HG03064 (cell line): ENCODE measurements around the gene MIX23.
A peak's percentile ranks its signal among the peaks of the same experiment; 100 is the strongest.

Experiments used
- ATAC-seq: cut with Tn5 transposase; IDR thresholded peaks from one replicate; pipeline ENCODE4 v1.9.1; 2021; ENCODE audit warnings: low read depth; ENCODE audit not compliant: unreplicated experiment

The MIX23 gene

DNA sequence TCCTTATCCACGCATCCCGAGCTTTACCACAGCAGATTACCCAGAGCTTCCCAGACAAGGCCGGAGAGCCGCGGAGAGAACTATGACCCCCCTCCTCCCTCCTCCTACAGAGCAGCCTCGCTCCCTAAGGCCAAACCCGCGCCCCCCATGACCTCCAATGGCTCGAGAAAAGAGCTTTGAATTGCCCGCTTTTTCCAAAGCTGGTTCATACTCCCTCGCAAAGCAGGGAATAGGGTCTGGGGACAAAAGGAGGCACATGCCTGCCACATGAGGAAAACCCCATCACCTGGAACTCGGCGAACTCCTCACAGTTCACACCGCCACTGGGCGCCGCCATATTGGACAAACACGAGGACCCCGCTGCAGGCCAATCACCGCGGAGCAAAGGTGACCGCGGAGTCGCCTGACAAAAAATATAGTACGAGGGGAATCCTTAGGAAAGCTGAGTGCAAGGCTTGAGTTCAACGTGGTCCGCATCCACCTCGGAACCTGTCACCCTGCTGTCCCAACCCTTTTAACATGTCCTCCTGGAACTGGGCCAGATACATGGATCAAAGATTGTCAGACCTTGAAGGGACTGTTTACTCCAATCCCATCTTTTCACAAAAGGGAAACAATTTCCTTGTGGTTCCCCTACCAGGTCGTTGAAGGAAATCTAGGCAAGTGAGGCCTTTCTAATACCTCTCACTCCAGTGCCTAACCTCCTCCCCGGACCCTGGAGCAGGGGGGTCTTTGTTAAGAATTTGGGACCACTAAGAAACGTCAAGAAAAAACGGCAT lies at the start of gene MIX23:
Gene MIX23, minus strand, starts transcription at position 344 of the 779 bp plus-strand sequence. Its CDS starts 7 bp downstream, at position 337.
- peak; percentile 34 for ATAC-seq

DNA sequence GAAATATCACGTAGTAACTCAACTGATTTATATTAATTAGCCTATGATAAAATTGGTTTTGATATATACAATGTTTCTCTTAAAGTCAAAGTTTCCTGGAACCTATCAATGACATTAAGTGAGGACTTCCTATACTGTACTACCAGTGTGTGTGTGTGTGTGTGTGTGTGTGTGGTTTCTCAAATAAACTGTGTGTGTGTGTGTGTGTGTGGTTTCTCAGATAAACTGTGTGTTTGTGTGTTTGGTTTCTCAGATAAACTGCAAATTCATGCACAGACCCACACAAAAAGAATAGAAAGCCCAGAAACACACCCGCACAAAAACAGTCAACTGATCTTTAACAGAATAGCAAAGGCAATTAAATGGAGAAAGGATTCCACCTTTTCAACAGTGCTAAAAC lies 47.3 kb upstream of the MIX23 start:
- no peak for ATAC-seq

DNA sequence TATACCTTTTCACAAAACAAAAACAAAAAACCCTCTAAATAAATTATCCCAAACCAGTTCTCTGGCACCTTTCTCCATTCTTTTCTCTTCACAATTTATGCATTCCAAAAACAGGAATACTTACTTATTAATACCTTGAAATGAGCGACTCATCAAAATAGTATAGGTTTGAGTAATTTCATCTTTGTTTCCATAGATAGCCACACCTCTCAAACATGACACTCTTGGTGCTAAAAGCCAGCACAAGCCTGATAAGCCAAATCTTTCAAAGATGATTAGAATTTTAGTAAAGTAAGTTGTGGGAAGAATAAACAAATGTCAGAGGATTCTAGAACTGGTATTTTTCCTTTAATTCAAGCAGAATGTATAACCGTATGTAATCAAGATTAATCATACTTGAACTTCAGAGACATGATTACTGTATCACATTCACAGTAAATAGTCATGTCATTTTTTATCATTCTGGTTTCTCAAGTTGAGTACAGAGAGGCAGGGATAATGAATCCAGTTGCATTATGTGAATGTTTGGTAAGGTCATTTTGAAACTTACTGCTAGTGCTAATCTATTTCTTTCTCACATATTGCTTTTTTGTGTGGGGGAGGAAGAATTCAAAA lies 44.9 kb upstream of the MIX23 start:
- ATAC-seq, result no peak

DNA sequence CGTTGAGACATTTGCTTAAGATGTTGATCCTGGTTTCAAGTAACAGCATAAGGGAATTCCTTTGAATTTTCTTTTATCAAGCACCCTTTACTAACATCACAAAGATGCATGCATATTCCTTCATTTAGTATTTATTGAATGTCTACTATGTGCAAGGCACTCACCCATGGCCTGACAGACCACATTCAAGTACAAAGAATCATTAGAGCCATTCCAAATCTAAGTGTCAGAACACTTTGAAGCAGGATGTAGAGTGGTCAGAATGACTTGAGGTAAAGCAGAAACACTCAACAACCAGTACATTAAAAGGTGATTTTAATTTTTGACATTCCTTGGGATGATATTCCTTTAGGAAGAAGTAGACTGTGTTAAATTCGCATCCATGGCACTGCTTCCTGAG lies 38.8 kb upstream of the MIX23 start:
- no peak for ATAC-seq

DNA sequence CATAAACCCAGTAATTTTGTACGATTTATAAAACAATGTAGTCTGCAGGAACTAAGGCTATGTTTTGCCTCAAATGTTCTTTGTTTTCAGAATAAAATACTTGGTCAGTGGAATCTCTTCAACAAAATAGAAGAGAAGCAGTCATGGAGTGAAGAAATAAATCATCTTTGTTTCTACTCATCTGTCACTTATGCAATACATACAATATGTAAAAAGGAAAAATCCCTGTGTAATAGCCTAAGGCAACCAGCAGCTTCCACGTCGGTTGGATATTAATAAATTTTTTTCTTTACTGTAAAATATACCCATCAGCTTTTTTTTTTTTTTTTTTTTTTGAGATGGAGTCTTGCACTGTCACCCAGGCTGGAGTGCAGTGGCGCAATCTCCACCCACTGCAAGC lies 38.1 kb upstream of the MIX23 start:
- ATAC-seq, result no peak

DNA sequence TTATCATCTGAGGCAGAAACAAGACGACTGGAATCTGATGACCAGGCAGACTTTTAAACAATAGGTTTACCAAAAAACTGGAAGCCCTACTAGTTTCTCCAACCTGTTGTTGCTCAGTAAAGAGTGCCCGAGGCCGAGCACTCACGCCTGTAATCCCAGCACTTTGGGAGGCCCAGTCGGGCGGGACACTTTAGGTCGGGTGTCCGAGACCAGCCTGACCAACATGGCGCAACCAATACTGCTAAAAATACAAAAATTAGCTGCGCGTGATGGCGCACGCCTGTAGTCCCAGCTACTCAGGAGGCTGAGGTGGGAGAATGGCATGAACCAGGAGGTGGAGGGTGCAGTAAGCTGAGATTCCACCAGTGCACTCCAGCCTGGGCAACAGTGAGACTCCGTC lies 33.9 kb upstream of the MIX23 start:
- ATAC-seq, result no peak

DNA sequence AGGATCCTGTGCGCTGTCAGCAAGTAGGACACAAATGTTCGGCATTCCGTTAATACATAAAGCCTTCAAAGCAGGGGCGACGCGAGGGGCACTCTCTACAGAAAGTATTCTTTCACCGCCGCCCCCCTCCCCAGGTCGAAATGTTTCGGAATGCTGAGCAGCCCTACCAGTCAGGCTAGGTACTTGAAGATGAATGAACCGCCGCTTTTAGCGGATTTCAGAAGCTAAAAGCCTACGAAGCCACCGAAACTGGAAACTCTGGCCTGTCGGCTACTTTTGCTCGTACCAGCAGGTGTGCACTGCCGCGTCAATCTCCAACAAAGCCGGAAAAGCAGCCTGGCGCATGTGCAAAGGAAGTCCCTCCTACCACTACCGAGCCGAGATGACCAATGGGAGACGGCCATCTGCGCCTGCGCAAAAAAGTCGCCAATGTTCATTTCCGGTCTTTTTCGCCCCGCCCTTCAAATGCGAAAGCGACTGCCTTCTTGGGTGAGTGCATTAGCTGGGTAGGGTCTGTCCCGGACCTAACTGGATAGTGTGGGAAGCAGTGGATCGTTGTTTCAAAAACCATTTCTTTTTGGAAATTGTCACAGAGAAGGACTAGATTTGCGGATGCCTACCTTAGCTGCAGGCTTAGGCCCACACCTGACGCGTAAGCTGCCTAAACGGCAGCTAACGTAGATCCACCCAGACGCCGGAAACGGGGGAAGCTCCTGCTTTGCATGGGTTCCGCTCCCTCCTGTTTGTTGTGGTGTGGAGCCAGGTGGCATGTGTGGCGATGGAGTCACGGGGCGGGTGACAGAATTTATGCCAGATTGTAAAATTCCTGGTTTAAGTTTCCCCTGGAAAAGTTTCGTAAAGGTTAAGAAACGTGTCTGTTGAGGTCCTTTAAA lies 33.0 kb upstream of the MIX23 start, which contains the start of gene WDR5B:
Gene WDR5B, minus strand, starts transcription at position 301 of the 893 bp plus-strand sequence. CDS start 534 bp downstream, outside the sequence.
- peak; percentile 85 for ATAC-seq

DNA sequence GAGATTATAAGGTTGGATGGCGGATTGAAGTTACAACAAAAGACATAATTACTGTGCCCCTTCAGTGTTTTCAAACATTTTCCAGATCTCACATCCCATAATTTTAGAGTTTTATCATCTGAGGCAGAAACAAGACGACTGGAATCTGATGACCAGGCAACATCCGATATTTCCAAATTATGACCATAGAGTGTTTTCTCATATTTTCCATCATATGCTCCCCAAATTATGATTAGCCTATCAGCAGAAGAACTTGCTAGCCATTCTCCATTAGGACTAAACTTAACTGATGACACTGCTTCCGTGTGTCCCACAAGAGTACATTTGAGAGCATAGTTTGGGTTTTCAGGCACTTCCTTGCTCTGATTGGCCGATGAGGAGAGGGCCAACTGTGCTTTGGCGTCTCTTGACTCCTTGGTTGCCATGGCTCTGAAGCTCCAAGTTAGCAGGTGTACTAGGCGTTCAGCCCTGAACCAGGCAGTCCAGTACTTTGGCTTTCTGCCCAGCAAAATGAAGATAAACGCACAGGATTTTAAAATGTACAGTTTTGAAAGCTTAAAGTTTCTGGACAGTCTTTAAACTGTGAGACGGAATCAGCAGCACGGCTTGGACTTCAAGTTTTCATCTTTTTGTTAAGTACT lies 32.2 kb upstream of the MIX23 start:
- peak; percentile 40 for ATAC-seq

DNA sequence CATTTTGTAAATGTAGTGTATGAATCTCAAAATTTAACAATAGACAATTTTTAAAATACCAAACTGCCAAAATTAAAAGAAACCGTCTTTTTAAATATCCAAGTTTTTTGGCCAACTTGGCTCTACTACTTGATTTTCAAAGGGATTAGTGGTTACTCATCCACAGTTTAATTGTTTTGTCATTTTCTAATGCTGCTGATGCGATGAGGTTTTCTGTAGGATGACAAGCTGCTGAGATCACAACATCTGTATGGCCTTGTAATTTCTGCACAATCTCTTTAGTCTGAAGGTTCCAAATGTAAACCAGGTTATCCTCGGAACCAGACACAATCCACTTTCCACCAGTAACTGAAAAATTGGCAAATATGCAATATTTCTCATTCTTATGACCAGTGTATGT lies 31.4 kb upstream of the MIX23 start:
- ATAC-seq, result no peak

DNA sequence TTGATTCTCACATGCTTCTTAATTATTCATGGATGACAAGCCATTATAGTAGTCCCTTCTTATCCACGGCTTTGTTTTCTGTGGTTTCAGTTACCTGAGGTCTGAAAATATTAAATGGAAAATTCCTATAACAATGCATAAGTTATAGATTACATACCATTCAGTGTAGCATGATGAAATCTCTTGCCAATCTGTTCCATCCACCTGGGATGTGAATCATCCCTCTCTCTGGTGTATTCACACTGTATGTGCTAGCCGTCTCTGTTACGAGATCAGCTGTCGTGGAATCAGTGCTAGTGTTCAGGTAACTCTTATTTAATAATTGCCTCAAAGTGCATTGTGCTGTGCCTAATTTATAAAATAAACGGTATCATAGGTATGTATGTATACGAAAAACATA lies 27.6 kb upstream of the MIX23 start:
- no peak for ATAC-seq

DNA sequence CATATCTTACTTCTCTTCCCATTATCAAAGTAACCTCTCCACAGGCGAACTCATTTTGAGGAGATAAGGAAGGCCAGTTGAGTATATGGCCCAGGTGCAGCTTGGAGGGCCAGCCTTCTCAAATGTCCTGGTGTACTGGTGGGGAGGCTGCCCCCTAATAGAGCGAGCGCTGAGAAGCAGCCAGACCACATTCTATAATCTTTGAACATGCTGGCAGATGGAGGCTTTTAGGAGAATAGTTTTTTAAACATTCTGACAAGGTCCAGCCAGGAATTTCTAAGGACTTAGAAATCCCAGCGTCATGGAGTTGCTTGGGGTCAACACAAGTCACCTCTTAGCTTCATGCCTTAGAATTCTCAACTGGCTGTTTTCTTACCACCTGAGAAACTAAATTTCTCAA lies 27.1 kb upstream of the MIX23 start:
- no peak for ATAC-seq

DNA sequence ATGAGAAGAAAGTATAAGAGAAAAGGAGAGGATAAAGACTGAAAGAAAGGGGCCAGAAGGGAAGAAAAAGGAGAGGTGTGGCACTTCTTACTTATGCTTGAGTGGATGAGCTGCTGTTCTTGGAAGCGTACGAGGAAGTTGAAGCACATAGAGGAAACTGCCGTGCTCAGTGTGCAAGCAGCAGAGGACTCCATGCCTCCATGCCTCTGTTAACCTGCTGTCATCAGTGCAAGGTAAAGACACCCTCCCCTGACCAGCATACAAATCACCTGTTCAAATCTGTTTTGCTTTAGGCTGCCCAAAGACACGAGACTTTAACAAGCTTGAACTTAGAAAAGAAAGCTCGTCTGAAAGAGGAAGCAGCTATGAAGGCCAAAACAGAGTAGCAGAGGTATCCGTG lies 26.4 kb upstream of the MIX23 start:
- ATAC-seq, result no peak

DNA sequence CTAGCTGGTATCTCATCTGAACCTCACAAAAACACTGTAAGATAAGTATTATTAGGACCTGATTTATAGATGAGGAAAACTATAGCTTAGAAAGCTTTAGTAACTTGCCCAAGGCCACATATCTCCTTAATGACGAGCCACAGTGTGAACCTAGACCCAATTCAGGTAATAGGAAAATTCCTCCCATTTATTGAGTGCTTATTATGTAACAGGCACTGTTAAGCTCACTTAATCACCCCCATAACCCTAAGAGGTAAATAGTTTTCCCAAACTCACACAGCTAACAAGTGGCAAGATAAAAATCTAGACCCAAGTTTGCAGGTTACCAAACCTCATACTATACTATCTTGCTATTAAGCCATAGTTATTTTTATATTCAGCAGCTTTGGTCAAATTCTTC lies 24.9 kb upstream of the MIX23 start:
- ATAC-seq, result no peak

DNA sequence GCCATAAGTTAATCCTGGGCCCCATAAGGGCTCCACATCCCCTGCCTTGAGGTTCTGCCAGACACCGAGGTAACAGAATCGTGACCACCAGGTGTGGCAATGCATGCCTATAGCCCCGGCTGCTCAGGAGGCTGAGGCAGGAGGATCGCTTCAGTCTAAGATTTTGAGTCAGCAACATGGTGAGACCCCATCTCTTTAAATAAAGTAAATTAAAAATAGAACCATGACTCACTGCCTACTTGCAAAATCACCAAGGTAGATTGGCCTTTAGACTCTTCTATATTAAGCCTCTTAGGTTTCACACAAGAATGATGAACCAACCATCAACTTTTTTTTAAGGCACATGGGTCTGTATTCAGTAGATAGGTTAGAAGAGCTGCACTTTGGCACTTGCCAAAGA lies 23.2 kb upstream of the MIX23 start:
- no peak for ATAC-seq

DNA sequence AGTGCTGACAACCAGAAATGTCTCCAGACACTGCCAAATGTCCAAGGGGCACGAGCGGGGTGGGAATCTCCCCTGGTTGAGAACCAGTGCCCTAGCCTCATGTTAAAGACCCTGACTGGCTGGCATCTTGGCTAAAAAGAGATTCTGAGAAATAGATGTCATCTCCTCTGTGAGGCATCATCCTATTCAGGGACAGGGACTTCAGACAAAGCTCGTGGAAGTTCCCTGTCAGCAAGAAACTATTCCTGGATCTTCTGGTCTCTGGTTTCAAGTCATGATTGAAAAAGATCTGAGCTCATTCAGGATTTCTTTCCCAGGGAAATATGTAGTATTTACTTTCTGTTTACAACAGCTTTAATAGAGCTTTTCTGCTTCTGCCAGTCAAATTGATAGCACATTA lies 22.0 kb upstream of the MIX23 start:
- no peak for ATAC-seq

DNA sequence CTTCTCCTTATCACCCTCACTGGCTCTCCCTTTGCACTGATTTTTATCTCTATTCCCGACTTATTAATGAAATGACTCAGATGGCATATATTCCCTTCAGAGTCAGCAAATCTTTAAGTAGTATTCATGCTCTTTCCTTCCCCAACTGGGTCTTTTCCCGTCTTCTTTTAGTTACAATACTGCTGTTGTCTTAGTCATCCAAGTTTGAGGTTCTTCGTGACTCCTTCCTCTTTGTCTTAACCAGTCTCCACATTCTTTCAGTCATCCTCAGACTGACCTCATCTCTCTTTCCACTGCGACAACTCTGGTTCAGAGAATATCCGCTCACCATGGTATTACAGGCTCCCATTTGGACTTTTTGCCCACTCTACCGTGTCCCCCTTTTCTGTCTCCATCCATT lies 20.5 kb upstream of the MIX23 start:
- no peak for ATAC-seq

DNA sequence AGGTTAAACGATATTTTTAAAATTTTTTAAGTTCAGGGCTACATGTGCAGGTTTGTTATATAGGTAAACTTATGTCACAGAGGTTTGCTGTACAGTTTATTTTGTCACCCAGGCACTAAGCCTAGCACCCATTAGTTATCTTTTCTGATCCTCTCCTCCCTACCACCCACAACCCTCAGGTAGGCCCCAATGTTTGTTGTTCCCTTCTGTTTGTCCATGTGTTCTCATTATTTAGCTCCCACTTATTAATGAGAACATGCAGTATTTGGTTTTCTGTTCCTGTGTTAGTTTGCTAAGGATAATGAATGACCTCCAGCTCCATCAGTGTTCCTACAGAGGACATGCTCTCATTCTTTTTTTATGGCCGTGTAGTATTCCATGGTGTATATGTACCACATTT lies 15.9 kb upstream of the MIX23 start:
- ATAC-seq, result no peak

DNA sequence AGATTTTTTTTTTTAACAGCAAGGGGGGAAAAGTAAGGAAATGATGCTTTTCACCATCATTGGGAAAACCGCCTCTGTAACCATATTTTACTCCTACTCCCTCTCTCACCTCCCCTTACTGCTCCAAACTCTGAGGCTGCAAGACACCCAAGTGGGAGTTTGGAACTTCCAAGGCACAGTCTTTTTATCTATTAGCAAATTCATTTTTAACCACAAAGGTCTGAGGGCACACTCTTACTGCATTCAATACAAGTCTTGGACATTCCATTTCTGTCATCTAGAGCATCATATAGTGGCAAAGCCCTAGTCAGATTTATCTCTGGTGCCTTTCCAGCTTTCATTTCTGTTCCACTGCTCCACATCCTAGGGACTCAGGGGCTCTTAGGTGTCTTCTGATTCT lies 14.2 kb upstream of the MIX23 start:
- ATAC-seq, result no peak

DNA sequence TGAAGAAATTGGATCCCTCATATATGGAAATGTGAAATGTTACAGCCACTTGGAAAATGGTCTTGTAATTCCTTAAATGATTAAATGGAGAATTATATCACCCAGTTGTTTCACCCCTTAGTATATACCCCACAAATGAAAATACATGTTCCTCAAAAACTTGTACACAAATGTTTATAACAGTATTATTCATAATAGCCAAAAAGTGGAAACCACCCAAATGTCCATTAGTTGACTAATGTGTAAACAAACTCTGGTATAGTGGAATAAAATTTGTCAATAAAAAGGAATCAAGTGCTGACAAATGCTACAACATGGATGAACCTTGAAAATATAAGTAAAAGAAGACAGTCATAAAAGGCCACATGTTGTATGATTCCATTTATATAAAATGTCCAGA lies 13.5 kb upstream of the MIX23 start:
- ATAC-seq, result no peak

DNA sequence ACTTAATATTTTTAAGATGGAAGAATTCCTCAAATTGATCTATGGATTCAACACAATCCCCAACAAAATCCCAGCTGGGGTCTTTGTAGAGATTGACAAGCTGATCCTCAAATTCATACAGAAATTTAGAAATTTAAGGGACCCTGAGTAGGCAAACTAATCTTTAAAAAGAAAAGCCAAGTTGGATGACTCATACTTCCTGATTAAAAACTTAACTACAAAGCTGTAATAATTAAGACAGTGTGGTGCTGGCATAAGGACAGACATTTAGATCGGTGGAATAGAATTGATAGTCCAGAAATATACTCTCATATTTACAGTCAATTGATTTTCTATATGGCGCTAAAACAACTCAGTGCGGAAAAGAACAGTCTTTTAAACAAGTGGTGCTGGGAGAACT lies 12.6 kb upstream of the MIX23 start:
- no peak for ATAC-seq

DNA sequence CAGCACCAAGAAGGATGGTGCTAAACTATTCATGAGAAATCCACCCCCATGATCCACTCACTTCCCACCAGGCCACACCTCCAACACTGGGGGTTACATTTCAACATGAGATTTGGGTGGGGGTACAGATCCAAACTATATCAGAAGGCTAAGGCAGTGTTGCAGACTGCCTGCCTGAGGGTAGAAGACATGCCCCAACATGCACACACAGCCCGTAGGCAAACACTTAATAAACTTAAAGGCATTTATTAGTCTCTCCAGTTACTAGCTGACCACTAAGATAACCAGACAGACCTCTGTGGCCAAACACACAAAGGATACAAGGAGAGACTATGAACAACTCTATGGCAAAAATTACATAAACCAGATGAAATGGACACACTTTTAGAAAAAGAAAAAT lies 11.1 kb upstream of the MIX23 start:
- no peak for ATAC-seq
